H9 (cell line): ENCODE data around the gene CDO1. TPM values are rescaled to one million over a fixed set of nuclear protein-coding genes. Genes with fewer than 3 reads are reported as not detected.

Experiments used
- DNase-seq: peaks from one replicate; pipeline ENCODE4 v3.0.0-alpha.2; 2017
- H2AFZ ChIP-seq: one replicate; pipeline ENCODE4 v1.6.1; 2013; ENCODE audit warnings: mild to moderate bottlenecking, low read length, control low read depth, moderate library complexity
- H2AK5ac ChIP-seq: 2 replicates; pipeline ENCODE4 v1.6.1; 2013; ENCODE audit warnings: low read length, control low read depth, mixed read lengths; ENCODE audit not compliant: insufficient read length
- H2BK120ac ChIP-seq: one replicate; pipeline ENCODE4 v1.6.1; 2013; ENCODE audit warnings: low read depth, mild to moderate bottlenecking, low read length, control low read depth, inconsistent platforms; ENCODE audit not compliant: poor library complexity, severe bottlenecking
- H2BK12ac ChIP-seq: 2 replicates; pipeline ENCODE4 v1.6.1; 2013; ENCODE audit warnings: low read length, control low read depth, mixed read lengths, low read depth; ENCODE audit not compliant: insufficient read length
- H2BK15ac ChIP-seq: 2 replicates; pipeline ENCODE4 v1.6.1; 2013; ENCODE audit warnings: low read depth, low read length, control low read depth
- H2BK20ac ChIP-seq: one replicate; pipeline ENCODE4 v1.6.1; 2013; ENCODE audit warnings: low read depth, mild to moderate bottlenecking, low read length, control low read depth, inconsistent platforms; ENCODE audit not compliant: poor library complexity, severe bottlenecking
- H2BK5ac ChIP-seq: 2 replicates; pipeline ENCODE4 v1.6.1; 2013; ENCODE audit warnings: low read length, control low read depth, mixed read lengths; ENCODE audit not compliant: insufficient read length
- H3K14ac ChIP-seq: 2 replicates; pipeline ENCODE4 v1.6.1; 2013; ENCODE audit warnings: low read length, control low read depth; ENCODE audit not compliant: insufficient read depth
- H3K18ac ChIP-seq: 2 replicates; pipeline ENCODE4 v1.6.1; 2013; ENCODE audit warnings: low read depth, mild to moderate bottlenecking, mixed read lengths, low read length, control low read depth; ENCODE audit not compliant: insufficient read length
- H3K23ac ChIP-seq: 2 replicates; pipeline ENCODE4 v1.6.1; 2013; ENCODE audit warnings: low read length, control low read depth, mixed read lengths, low read depth; ENCODE audit not compliant: insufficient read length
- H3K23me2 ChIP-seq: 2 replicates; pipeline ENCODE4 v1.6.1; 2013; ENCODE audit warnings: low read depth, mild to moderate bottlenecking, mixed read lengths, low read length, control low read depth; ENCODE audit not compliant: insufficient read length, poor library complexity, severe bottlenecking
- H3K27ac ChIP-seq: 2 replicates; pipeline ENCODE4 v1.5.1; 2013; ENCODE audit warnings: low read length, control low read depth, mixed read lengths, low read depth; ENCODE audit not compliant: insufficient read length
- H3K27me3 ChIP-seq: 2 replicates; pipeline ENCODE4 v1.6.1; 2013; ENCODE audit warnings: low read length, control low read depth, inconsistent platforms; ENCODE audit not compliant: insufficient read depth
- H3K4ac ChIP-seq: 2 replicates; pipeline ENCODE4 v1.6.1; 2013; ENCODE audit warnings: low read depth, mild to moderate bottlenecking, control low read depth, inconsistent platforms, low read length, moderate library complexity
- H3K4me1 ChIP-seq: 2 replicates; pipeline ENCODE4 v1.6.1; 2013; ENCODE audit warnings: low read length, control low read depth, inconsistent platforms; ENCODE audit not compliant: insufficient read depth
- H3K4me2 ChIP-seq: 2 replicates; pipeline ENCODE4 v1.6.1; 2013; ENCODE audit warnings: low read length, control low read depth, mixed read lengths; ENCODE audit not compliant: insufficient read length, insufficient read depth
- H3K56ac ChIP-seq: 2 replicates; pipeline ENCODE4 v1.6.1; 2013; ENCODE audit warnings: low read depth, mild to moderate bottlenecking, mixed read lengths, low read length, control low read depth; ENCODE audit not compliant: insufficient read length
- H3K79me1 ChIP-seq: 2 replicates; pipeline ENCODE4 v1.6.1; 2013; ENCODE audit warnings: low read depth, mild to moderate bottlenecking, moderate library complexity, low read length, control low read depth, inconsistent platforms; ENCODE audit not compliant: insufficient read depth, poor library complexity, severe bottlenecking
- H3K79me2 ChIP-seq: 2 replicates; pipeline ENCODE4 v1.6.1; 2013; ENCODE audit warnings: low read length, control low read depth, inconsistent platforms; ENCODE audit not compliant: insufficient read depth
- H3K9ac ChIP-seq: 2 replicates; pipeline ENCODE4 v1.6.1; 2013; ENCODE audit warnings: low read length, control low read depth, mixed read lengths; ENCODE audit not compliant: insufficient read length; ENCODE audit errors: extremely low read depth
- H3K9me3 ChIP-seq: one replicate; pipeline ENCODE4 v1.6.1; 2013; ENCODE audit warnings: low read depth, low read length, inconsistent platforms; ENCODE audit not compliant: control insufficient read depth
- H3T11ph ChIP-seq: one replicate; pipeline ENCODE4 v1.6.1; 2013; ENCODE audit warnings: mild to moderate bottlenecking, low read length, control low read depth, inconsistent platforms
- H4K20me1 ChIP-seq: one replicate; pipeline ENCODE4 v1.6.1; 2013; ENCODE audit not compliant: control insufficient read depth, insufficient read length, insufficient read depth
- H4K5ac ChIP-seq: 2 replicates; pipeline ENCODE4 v1.6.1; 2013; ENCODE audit warnings: low read depth, mild to moderate bottlenecking, mixed read lengths, low read length, control low read depth; ENCODE audit not compliant: insufficient read length
- H4K8ac ChIP-seq: replicated peaks from 2 replicates; pipeline ENCODE4 v1.6.1; 2013; ENCODE audit warnings: low read length, control low read depth, mixed read lengths, low read depth; ENCODE audit not compliant: insufficient read length
- H4K91ac ChIP-seq: 2 replicates; pipeline ENCODE4 v1.6.1; 2013; ENCODE audit warnings: low read depth, mild to moderate bottlenecking, moderate library complexity, mixed read lengths, low read length, control low read depth; ENCODE audit not compliant: insufficient read length
- H3K27ac Mint-ChIP-seq, 3 experiments: 2 replicates in 2 of 3; 3 replicates in 1 of 3; pipeline ENCODE4 v1.8.0; 2020 to 2021; ENCODE audit warnings: mixed read lengths in 3 of 3, mild to moderate bottlenecking in 1 of 3, moderate library complexity in 1 of 3
- H3K27me3 Mint-ChIP-seq: 2 replicates; pipeline ENCODE4 v1.8.0; 2021; ENCODE audit warnings: low read depth, mild to moderate bottlenecking, moderate library complexity, mixed read lengths
- H3K36me3 Mint-ChIP-seq, 3 experiments: 2 replicates in 2 of 3; 3 replicates in 1 of 3; pipeline ENCODE4 v1.8.0; 2020 to 2021; ENCODE audit warnings: low read depth in 3 of 3, mixed read lengths in 3 of 3; ENCODE audit not compliant: insufficient read depth in 1 of 3
- H3K4me1 Mint-ChIP-seq, 2 experiments: 2 replicates each; pipeline ENCODE4 v1.8.0; 2020; ENCODE audit warnings: mixed read lengths in 2 of 2
- H3K4me3 Mint-ChIP-seq, 2 experiments: 2 replicates in 1 of 2; 3 replicates in 1 of 2; pipeline ENCODE4 v1.8.0; 2020 to 2021; ENCODE audit warnings: mild to moderate bottlenecking in 2 of 2, mixed read lengths in 2 of 2, moderate library complexity in 1 of 2
- H3K9me3 Mint-ChIP-seq, 2 experiments: 2 replicates in 1 of 2; 3 replicates in 1 of 2; pipeline ENCODE4 v1.8.0; 2020; ENCODE audit warnings: mild to moderate bottlenecking in 2 of 2, mixed read lengths in 2 of 2, moderate library complexity in 1 of 2
- CTCF ChIP-seq: fragments of 200-600 bp; sonication (generic); conservative IDR thresholded peaks from 3 replicates; pipeline ENCODE4 v1.8.0; 2021; ENCODE audit warnings: antibody characterized with exemption, mild to moderate bottlenecking
- WGBS: extraction: QIAGEN DNeasy Blood & Tissue Kit; methylation state at CpG from one replicate; pipeline ENCODE4 v1.1.7; 2013; ENCODE audit warnings: missing lambda C conversion rate, low lambda C conversion rate, mixed read lengths; ENCODE audit not compliant: insufficient read length; ENCODE audit errors: extremely low coverage; 5-methylcytosine and 5-hydroxymethylcytosine counted together
- total RNA-seq: library from RNA; stranded (reverse); gene quantifications from 2 replicates; pipeline ENCODE4 v1.2.1, GENCODE V29; 2021

The CDO1 gene
- total RNA-seq, 1 experiment from 2014 or later: 11.2 TPM

GRCh38 chr5:115800108-115800507, 16.4 kb downstream of the CDO1 start:
- no peaks in the 10 kb centered on the region for H4K20me1 ChIP-seq
- no peak overlapping the region for H3K56ac ChIP-seq
- no peaks in the 10 kb centered on the region for H3K9me3 ChIP-seq
- Mint-ChIP-seq H3K36me3 (peaks cover 2 to 11% (median 4%) of the 10 kb centered on the region in 3 experiments; a peak in 4 of 7 replicates), H3K27ac (no peak overlapping the region), H3K9me3 (no peaks in the 10 kb centered on the region), H3K4me1 (no peaks in the 10 kb centered on the region), H3K27me3 (no peaks in the 10 kb centered on the region), H3K4me3 (no peak overlapping the region)
- H4K91ac ChIP-seq: no peak overlapping the region
- H3K79me1 ChIP-seq: no peaks in the 10 kb centered on the region
- WGBS: no CpG with 5 or more reads among the region's 2 CpGs
- H3K9ac ChIP-seq: no peak overlapping the region
- H3K4ac ChIP-seq: no peak overlapping the region
- no peak overlapping the region for H4K8ac ChIP-seq
- no peaks in the 10 kb centered on the region for H3K23me2 ChIP-seq
- no peak overlapping the region for H4K5ac ChIP-seq
- H2BK120ac ChIP-seq: no peak overlapping the region
- H3K4me1 ChIP-seq: no peaks in the 10 kb centered on the region
- H2BK15ac ChIP-seq: no peak overlapping the region
- no peak overlapping the region for H2BK5ac ChIP-seq
- H3K14ac ChIP-seq: no peak overlapping the region
- H3K79me2 ChIP-seq: no peaks in the 10 kb centered on the region
- no peak overlapping the region for H3K4me2 ChIP-seq
- no peak overlapping the region for H3K18ac ChIP-seq
- DNase-seq: no peak
- H2AFZ ChIP-seq: no peak overlapping the region
- no peak overlapping the region for H2BK20ac ChIP-seq
- H2BK12ac ChIP-seq: no peak overlapping the region
- no peak overlapping the region for H3K27ac ChIP-seq
- H3K27me3 ChIP-seq: no peaks in the 10 kb centered on the region
- no peak overlapping the region for H3T11ph ChIP-seq
- no peak for TF ChIP-seq CTCF
- H2AK5ac ChIP-seq: no peak overlapping the region
- no peak overlapping the region for H3K23ac ChIP-seq
